Heart right ventricle (tissue), 16 donors: ENCODE measurements around the gene RRP15. TPM values are rescaled to one million over a fixed set of nuclear protein-coding genes. Genes with fewer than 3 reads are reported as not detected.

Experiments used
- ATAC-seq, 8 donors: fragments of 200-7000 bp; cut with Tn5 transposase; one replicate each; pipeline ENCODE4 v1.9.1; 2020; ENCODE audit warnings: mild to moderate bottlenecking in 8 of 8, moderate library complexity in 8 of 8, moderate number of reproducible peaks in 1 of 8
- DNase-seq, 2 donors: peaks; one replicate each; pipeline ENCODE4 v3.0.0-alpha.2; 2020
- H3K27ac ChIP-seq, 10 donors: fragments of 200-600 bp; sonication (generic) in 2 of 10; one replicate each; pipeline versions ENCODE4 v1.5.0 to v1.8.0; 2020 to 2022; ENCODE audit warnings: mild to moderate bottlenecking in 3 of 10
- H3K27me3 ChIP-seq, 7 donors: fragments of 200-600 bp; one replicate each; pipeline ENCODE4 v1.8.0; 2021 to 2022; ENCODE audit warnings: mild to moderate bottlenecking in 2 of 7
- H3K36me3 ChIP-seq, 9 donors: fragments of 200-600 bp; sonication (generic) in 1 of 9; one replicate each; pipeline versions ENCODE4 v1.5.0 to v1.8.0; 2020 to 2022; ENCODE audit warnings: mild to moderate bottlenecking in 2 of 9
- H3K4me1 ChIP-seq, 9 donors: fragments of 200-600 bp; sonication (generic) in 1 of 9; one replicate each; pipeline versions ENCODE4 v1.5.0 to v1.8.0; 2020 to 2022; ENCODE audit warnings: mild to moderate bottlenecking in 4 of 9
- H3K4me3 ChIP-seq, 10 donors: fragments of 200-600 bp; sonication (generic) in 2 of 10; one replicate each; pipeline versions ENCODE4 v1.5.0 to v1.8.0; 2020 to 2022; ENCODE audit warnings: mild to moderate bottlenecking in 7 of 10, moderate library complexity in 2 of 10
- H3K9me3 ChIP-seq, 11 donors: fragments of 200-600 bp in 10 of 11; sonication (generic) in 2 of 11; one replicate each; pipeline versions ENCODE4 v1.5.0 to v1.8.0; 2013 to 2022; ENCODE audit warnings: mild to moderate bottlenecking in 2 of 11, control low read depth in 1 of 11, moderate library complexity in 1 of 11
- WGBS, 2 donors: extraction: QIAGEN DNeasy Blood & Tissue Kit; methylation state at CpG; one replicate each; pipeline ENCODE4 v1.1.7; 2013; ENCODE audit warnings: inconsistent platforms in 1 of 2; 5-methylcytosine and 5-hydroxymethylcytosine counted together
- intact Hi-C, 10 donors: fragments of 100-400 bp; cut with DNase I; formaldehyde crosslinking; loops; one replicate each; pipeline versions ENCODE4 v1.11.1 to v1.14.2; 2022
- polyA plus RNA-seq, 2 donors: library from polyadenylated mRNA; stranded (reverse); fragments of 200-250 nt; gene quantifications; one replicate each; pipeline ENCODE4 v1.2.3, GENCODE V29; 2013
- total RNA-seq, 10 donors: library from RNA; stranded (reverse); fragmentation: NEBNext Ultra II Directional in 3 of 10; extraction: Animal tissue kit (Norgen Biotek cat#: 25700) in 3 of 10; gene quantifications; one replicate each; pipeline versions ENCODE4 v1.2.1 to v1.2.4, GENCODE V29; 2021 to 2023
- TF ChIP-seq, protein P1 (sequence below), 9 donors: fragments of 200-600 bp; sonication (generic) in 2 of 9; IDR thresholded peaks; one replicate each; pipeline versions ENCODE4 v1.5.0 to v1.8.0; 2021 to 2022; ENCODE audit warnings: antibody characterized with exemption in 9 of 9, mild to moderate bottlenecking in 5 of 9, moderate library complexity in 1 of 9
- donor health status: Arrhythmogenic right ventricular cardiomyopathy.
- donor health status: ischemic (EF 13 %, LVEDD 7.1; RV severe dilation, severe dysfunction).
- donor health status: healthy with polysubstance abuse.
- donor health status: DM: no; HTN: yes; CAD: no.
- donor health status: DM: no; HTN: no; CAD: no.
- donor health status: ischemic (EF 25% LVEDD 6.9; RV normal size, moderate dysfunction).
- donor health status: ischemic (EF 25% LVEDD 5.7; RV mildly dilated, moderate dysfunction).
- donor health status: healthy.
- donor health status: DM: yes; HTN: yes; CAD: no.
- donor health status: Ischemic cardiomyopathy.
- donor health status: ischemic (EF 35%, LVEDD 5.7; RV mildly dilated, moderate dysfunction).
- donor health status: nonischemic (EF 11% LVEDD 7.7; RV severe dilation, severe dysfunction).
- donor health status: DM: yes; HTN: yes; CAD: no.
- donor health status: PGD.
- donor health status: ischemic (EF 29% LVEDD 5.4; RV normal size, mild dysfunction).
- donor health status: nonischemic (EF 23%, LVEDD 6.1; RV moderate dilation, normal function).

The RRP15 gene
- total and polyA plus RNA-seq, 12 donors: 3.6 to 26.6 (median 21.1) TPM

DNA sequence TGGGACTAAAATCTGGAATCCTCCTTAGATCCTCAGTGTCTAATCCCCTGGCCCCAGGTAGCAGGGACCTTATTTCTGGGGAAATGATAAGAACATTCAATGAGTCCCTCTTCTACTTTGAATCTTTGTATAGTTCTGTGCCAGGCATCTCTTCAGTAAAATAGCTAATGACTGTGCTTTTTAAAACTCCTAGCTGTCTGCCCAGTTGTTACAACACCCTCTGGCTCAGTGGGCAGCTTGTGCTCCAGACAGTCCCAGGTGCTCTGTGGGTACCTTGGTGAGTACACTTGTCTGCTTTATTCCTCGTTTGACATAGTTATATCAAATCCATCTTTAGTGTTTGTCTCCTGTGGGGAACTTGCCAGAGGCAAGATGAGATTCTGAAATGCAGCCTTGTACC lies 78.0 kb downstream of the RRP15 start:
- ATAC-seq (no peak), DNase-seq (no peak)
- H3K36me3 ChIP-seq: peaks cover 0 to 9% (median 0%) of the 10 kb centered on the region in 9 donors
- H3K27me3 ChIP-seq: no peaks in the 10 kb centered on the region
- no peaks in the 10 kb centered on the region for H3K9me3 ChIP-seq
- peaks cover 0 to 42% (median 16%) of the 10 kb centered on the region in 9 donors for H3K4me1 ChIP-seq
- no peak overlapping the region for H3K27ac ChIP-seq
- TF ChIP-seq, protein P1, sequence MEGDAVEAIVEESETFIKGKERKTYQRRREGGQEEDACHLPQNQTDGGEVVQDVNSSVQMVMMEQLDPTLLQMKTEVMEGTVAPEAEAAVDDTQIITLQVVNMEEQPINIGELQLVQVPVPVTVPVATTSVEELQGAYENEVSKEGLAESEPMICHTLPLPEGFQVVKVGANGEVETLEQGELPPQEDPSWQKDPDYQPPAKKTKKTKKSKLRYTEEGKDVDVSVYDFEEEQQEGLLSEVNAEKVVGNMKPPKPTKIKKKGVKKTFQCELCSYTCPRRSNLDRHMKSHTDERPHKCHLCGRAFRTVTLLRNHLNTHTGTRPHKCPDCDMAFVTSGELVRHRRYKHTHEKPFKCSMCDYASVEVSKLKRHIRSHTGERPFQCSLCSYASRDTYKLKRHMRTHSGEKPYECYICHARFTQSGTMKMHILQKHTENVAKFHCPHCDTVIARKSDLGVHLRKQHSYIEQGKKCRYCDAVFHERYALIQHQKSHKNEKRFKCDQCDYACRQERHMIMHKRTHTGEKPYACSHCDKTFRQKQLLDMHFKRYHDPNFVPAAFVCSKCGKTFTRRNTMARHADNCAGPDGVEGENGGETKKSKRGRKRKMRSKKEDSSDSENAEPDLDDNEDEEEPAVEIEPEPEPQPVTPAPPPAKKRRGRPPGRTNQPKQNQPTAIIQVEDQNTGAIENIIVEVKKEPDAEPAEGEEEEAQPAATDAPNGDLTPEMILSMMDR (IDR thresholded peaks at IDR 0.05): no peak
- intact Hi-C loops: no loop called here
- no peak overlapping the region for H3K4me3 ChIP-seq
- WGBS, 2 donors: 88 to 93% methylated on average over 1 of the region's 1 CpG

DNA sequence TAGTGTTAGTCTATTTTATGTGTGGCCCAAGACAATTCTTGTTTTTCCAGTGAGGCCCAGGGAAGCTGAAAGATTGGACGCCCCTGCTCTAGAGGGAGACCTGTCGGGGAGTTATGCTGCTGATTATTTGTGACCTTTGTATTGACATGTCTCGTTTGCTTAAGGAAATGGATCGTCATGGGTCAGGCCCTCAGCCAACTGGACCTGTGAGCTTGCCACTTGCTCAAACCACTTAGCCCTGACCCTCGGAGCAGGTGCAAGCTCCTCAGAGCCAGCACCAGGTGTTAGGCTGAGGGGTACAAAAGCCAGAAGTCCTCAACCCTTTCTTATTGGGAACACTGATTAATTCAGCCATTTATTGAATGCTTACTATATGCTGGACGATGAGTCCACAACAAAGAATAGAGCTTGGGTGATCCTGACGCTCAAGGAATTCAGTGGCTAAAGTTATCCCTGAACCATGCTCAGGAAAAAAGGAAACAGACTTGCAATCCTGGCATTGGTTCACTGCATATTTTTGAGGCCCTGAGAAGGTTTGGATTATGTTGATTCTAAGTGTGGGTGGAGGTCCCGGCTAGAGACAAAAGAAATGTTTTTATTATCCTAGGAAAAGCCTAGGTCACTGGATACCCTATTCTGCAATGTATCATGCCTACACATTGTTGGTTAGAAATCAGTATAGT lies 79.1 kb downstream of the RRP15 start:
- no peak overlapping the region for H3K4me3 ChIP-seq
- intact Hi-C loops: no loop called here
- peak overlapping the region in 5 of 10 donors; percentile 13 to 54 (median 29) for H3K27ac ChIP-seq
- no peaks in the 10 kb centered on the region for H3K9me3 ChIP-seq
- WGBS, 2 donors: 72% methylated on average over 8 of the region's 8 CpGs
- peaks cover 0 to 45% (median 18%) of the 10 kb centered on the region in 9 donors for H3K4me1 ChIP-seq
- no peaks in the 10 kb centered on the region for H3K27me3 ChIP-seq
- H3K36me3 ChIP-seq: peaks cover 0 to 9% (median 0%) of the 10 kb centered on the region in 9 donors
- DNase-seq (no peak), ATAC-seq (peak in 1 of 8 donors; percentile 19)
- TF ChIP-seq, protein P1 (IDR thresholded peaks at IDR 0.05): no peak

DNA sequence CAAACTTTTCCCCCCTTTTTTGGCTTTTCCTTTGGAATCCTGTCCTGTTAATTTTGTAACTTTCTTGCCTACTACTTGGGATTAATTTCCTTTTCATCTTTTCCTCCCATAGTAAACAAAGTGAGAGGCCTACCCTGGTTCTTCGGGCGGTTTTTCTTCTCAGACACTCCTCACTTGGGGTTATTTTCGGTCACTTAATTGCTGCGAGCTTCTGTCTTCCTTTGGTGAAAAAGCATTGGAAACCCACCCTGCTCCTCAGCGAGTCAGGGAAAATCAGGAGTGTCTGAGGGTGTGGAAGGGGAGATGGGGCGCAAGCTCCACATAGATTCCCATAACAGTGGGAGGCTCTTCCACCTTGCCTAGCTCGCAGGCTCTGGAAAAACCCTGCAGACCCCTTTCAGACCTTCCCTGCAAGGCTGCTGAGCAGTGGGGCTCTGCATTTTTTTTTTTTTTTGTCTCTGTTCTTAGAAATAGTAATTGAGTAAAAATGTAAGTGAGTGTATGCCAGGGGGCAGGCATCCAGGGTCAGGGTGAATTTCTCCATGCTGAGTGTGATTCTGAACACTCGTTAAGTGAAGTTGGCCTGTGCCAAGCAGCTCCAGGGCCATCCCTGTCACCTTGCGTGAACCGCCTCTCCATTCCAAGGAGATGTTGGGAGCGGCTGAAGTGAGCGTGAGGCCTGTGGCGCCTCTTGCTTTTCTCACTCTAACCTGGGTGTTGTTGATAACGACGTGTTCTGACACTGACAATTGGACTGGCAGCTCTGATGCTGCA lies 80.3 kb downstream of the RRP15 start:
- WGBS, 2 donors: 75 to 76% methylated on average over 15 of the region's 15 CpGs
- Histone ChIP-seq H3K27me3 (no peaks in the 10 kb centered on the region), H3K4me3 (no peak overlapping the region), H3K4me1 (peaks cover 0 to 57% (median 26%) of the 10 kb centered on the region in 9 donors), H3K9me3 (no peaks in the 10 kb centered on the region), H3K36me3 (peaks cover 0 to 9% (median 0%) of the 10 kb centered on the region in 9 donors), H3K27ac (peak overlapping the region in 4 of 10 donors; percentile 23 to 54 (median 38))
- DNase-seq (no peak), ATAC-seq (peak in 1 of 8 donors; percentile 58)
- TF ChIP-seq, protein P1 (IDR thresholded peaks at IDR 0.05): no peak
- intact Hi-C loops: loop anchor here in 1 of 10 donors (5.0 kb wide), 1 partner anchor 152 kb away; no protein-coding TSS in a partner anchor

DNA sequence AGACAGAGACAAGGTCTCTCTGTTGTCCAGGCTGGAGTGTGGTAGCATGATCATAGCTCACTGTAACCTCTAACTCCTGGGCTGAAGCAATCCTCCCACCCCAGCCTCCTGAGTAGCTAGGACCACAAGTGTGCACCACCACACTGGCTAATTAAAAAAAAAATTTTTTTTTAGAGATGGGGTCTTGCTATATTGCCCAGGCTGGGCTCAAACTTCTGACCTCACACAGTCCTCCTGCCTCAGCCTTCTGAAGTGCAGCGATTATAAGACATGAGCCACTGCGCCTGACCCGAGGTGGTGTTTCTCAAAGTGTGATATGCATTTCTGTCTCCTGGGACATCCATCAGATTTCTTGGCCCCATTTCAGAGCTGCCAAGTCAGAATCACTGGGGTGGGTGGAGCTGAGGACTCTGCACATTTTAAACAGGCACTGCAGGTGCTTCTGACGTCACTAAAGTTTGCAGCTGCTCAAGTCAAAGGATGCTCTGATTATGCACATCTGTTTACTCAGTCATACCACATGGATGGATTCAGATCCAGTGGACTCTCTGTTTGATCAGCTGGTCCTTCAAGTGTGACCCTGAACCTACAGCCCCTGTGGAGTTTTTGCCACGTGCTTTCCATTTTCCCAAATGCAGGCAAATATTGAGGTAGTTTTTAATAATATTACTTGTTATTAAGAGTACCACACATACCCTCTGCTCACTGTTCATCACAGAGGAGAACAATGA lies 81.4 kb downstream of the RRP15 start:
- intact Hi-C loops: loop anchor here in 1 of 10 donors (5.0 kb wide), 1 partner anchor 151 kb away; no protein-coding TSS in a partner anchor
- DNase-seq (no peak), ATAC-seq (peak in 1 of 8 donors; percentile 32)
- Histone ChIP-seq H3K9me3 (no peaks in the 10 kb centered on the region), H3K4me3 (no peak overlapping the region), H3K27ac (peak overlapping the region in 2 of 10 donors; percentile 29 to 54), H3K36me3 (peaks cover 0 to 9% (median 0%) of the 10 kb centered on the region in 9 donors), H3K4me1 (peaks cover 0 to 68% (median 31%) of the 10 kb centered on the region in 9 donors), H3K27me3 (no peaks in the 10 kb centered on the region)
- WGBS, 2 donors: 80 to 81% methylated on average over 5 of the region's 5 CpGs
- TF ChIP-seq, protein P1 (IDR thresholded peaks at IDR 0.05): no peak
